HG03520 (cell line): ENCODE measurements around the gene HPD.
"Not testable (repeated sequence)": the region's sequence is repeated elsewhere in the genome, so short reads cannot be mapped to it uniquely, and the experiment has no call there.

Source experiments
- ATAC-seq: cut with Tn5 transposase; IDR thresholded peaks from one replicate; pipeline ENCODE4 v1.9.1; 2021; ENCODE audit warnings: mild to moderate bottlenecking, moderate library complexity; ENCODE audit not compliant: unreplicated experiment

The HPD gene

DNA sequence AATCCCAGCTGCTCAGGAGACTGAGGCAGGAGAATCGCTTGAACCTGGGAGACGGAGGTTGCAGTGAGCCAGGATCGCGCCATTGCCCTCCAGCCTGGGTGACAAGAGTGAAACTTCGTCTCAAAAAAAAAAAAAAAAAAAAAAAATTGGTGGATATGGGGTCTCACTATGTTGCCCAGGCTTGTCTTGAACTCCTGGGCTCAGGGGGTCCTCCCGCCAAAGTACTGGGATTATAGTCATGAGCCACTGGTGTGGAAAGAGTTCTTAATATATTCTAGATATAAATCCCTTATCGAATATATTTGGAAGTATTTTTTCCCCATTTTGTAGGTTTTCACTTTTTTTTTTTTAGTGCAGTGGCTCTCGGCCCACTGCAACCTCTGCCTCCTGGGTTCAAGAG is 10.6 kb upstream of the HPD start:
- ATAC-seq: not testable (repeated sequence)

DNA sequence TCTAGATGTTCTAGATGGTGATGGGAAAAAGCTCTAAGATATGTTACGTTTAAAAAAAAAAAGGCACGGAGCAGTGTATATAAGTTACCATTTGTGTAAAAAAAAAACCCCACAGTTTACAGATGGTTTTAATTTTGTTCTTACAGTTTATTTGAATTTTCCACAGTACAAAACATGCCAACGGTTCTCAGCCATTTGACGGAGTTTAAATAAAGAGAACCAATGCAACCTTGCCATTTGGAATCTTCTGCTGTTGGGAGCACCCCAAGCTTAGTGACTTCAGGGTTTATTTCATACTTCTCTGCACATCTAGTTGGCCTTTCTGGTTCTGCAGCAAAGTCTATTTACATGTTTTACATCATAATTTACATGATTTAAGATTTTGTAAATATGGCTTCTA is 7.7 kb upstream of the HPD start:
- ATAC-seq: no peak

DNA sequence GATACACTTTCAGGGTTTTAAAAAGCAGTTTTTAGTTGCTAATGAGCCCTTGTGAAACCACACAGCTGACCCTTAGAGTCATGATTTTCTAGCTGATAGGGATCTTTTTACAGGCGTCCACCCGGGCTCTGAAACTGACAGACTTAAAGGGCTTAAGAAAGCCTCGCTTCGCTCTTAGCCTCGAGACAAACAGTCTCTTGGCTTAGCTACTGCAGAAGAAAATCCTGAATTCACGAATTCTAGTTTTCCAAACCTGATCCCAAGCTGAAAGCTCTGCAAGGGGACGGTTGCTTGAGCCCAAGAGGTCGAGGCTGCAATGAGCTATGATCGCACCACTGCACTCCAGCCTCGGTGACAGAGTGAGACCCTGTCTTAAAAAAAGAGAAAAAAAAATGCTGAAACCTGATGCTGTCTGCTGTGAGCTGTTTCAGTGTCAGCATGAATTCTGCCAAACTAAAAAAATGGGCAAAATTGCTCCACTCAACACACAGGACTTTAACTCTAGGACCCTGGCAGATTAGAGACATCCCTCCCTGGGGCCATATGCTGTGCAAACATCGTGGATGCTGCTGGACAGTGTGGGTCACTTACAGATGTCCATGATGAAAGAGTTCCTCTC is 3.1 kb upstream of the HPD start:
- ATAC-seq: no peak

DNA sequence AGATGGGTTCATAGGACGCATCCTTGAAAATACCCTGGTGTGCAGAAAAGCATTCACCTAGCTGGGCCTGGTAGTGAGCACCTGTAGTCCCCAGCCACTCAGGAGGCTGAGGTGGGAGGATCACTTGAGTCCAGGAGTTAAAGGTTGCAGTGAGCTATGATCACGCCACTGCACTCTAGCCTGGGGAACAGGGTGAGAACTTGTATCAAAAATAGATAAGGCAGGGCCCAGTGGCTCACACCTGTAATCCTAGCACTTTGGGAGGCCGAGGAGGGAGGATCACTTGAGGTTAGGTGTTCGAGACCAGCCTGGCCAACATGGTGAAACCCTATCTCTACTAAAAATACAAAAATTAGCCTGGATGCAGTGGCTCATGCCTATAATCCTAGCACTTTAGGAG is 2.0 kb upstream of the HPD start:
- ATAC-seq: not testable (repeated sequence)

DNA sequence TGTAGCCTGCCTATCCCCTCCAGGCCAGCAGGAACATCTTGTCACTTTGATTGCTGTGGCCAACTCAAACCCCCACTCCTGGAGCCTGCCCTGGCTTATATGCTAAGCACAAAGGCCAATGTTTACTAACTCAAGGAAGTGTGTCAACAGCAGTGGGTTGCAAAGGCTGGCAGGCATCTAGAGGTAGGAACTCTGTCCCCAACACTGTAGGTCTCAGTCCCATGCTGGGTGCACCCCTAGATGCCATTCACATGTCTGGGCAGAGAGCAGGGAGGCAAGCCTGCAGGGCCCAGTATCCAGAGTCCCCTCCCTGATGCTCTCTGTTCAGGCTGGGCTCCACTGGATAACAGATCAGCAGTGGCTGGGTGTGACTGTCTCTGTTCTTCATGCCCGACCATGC is 1.6 kb upstream of the HPD start:
- no peak for ATAC-seq

DNA sequence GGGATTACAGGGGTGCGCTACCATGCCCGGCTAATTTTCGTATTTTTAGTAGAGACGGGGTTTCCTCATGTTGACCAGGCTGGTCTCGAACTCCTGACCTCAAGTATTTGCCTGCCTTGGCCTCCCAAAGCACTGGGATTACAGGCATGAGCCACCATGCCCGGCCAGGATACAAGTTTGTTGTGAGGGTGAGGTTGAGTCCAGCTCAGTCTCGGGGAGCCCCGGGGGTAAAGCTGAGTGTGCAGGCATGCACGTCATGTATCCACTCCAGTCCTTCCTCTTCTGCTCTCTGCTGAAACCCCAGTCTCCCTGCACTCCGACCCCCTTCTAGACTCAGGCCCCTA is 369 bp downstream of the HPD start:
- ATAC-seq: no peak

DNA sequence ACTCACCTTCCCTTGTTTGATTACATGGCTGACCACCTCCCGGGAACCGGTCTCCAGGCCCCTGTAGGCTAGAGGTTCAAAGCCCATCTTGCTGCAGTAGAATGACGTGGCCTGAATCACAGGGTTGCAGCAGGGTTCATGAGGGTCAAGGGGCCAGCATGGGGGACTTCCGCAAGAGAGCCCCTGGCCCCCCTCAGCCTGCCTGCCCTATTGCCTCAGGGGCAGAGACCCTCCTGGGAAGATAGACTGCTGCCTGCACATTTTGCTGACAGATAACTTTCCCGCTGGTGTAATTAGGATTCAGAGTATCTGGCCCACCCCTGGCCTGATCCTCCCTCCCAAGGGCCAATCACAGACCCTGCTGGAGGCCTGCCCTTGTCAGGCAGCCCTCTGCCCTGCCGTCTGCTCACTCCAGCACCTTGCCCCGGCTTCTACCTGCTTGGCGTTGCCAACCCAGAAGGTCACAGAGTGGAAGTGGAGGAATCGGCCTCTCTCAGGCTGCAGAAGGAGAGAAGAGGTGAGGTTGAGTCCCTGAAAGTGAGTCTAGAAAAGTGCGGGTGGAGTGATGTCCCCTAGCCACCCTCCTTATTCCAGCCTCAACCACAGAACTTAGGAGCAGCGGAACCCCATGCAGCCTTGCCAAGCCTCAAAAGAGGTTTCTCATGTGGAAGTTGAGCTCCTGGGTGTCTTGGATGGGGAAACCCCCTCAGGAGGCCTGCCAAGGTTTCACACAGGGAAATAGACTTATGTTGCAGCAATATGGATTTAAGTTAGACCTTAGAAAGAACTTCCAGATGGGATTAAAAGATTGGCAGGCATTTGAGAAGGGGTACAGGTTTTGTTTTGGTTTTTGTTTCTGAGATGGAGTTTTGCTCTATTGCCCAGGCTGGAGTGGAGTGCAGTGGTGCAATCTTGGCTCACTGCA is 1.1 kb downstream of the HPD start:
- no peak for ATAC-seq

DNA sequence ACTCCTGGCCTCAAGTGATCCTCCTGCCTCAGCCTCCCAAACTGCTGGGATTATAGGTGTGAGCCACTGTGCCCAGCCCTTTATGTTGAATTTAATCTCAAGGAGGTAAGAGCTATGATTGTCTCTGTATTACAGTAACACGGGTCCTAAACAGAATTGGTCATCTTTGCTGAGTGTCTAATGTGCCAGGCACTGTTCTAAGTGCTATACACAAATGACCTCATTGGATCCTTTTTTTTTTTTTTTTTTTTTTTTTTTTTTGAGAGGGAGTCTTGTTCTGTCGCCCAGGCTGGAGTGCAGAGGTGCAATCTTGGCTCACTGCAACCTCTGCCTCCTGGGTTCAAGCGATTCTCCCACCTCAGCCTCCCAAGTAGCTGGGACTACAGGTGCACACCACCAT is 6.3 kb downstream of the HPD start:
- not testable (repeated sequence) for ATAC-seq

DNA sequence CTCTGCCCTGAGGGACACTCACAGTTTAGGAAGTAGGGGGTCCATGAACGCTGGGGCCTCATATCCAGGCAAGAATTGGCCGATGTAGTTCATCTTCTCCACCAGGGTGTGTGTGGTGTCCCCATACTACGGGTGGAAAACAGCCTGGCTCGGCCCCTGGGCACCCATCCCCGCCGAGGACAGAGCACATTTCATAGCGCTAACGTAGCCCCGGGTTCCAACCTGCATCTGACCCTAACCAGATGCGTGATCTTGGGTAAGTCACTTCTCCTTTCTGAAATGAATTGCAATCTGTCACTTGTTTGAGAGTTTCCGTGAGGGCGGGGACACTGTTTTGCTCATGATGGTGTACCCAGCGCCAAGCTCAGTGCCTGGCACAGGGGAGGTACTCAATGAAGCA is 9.0 kb downstream of the HPD start:
- no peak for ATAC-seq

DNA sequence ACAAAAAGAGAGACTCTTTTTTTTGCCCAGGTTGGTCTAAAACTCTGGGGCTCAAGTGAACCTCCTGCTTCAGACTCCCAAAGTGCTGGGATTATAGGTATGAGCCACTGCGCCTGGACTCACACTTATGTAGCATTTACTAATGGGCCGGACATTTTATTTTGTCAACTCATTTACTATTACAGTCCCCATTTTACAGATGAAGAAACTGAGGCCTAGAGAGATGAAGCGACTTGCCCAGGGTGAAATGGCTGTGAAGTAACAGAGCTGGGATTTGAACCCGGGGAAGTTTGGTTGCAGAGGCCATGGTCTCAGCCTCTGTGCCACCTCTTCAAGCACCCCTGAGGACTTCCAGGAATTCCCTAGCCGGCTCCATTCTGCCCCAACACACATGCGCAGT is 9.4 kb downstream of the HPD start:
- no peak for ATAC-seq

DNA sequence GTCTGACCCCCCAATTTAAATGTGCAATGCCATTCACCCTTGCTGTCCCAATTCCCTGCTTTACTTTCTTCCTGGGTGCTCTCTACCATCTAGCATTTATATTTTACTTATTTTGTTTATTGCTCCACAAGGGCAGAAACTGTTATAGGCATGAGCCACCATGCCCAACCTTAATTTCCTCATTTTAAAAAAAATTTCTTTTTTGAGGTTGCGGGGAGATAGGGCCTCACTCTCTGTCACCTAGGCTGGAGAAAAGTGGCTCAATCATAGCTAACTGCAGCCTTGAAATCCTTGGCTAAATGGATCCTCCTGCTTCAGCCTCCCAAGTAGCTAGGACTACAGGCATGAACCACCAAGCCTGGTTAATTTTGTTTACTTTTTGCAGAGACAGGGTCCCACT is 13.0 kb downstream of the HPD start:
- no peak for ATAC-seq

DNA sequence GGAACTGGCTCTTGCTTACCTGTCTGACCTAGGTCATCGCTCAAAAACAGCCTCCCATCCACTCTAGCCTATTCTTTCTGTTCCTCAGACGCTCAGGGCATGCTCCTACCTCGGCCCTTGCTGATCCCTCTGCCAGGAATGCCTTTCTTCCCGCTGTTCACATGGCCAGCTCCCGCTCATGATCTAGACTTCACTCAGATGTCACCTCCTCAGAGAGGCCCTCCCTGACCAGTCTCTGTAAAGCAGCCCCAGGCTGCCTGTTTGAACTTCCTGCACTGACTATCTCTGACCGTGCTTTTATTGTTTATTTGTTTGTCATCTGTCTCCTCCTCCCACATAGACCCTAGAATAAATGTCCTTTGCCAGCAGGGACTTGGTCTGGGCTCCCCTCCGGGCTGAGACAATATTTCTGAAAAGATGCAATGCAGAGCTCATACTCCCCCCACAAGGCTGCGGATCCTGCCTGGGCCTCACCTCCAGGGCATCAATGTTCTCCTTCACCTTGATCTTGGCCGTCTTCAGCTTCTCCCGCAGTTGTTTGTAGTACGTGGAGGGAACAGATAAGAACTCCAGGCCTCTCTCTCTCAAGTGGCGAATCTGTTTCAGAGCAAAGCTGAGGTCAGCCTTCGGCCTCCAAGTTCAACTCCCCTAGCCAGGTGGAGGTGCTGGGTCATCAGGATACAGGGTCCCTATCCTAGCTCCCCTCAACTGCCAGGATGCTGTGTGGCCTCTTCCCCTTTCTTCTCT is 15.2 kb downstream of the HPD start:
- no peak for ATAC-seq

DNA sequence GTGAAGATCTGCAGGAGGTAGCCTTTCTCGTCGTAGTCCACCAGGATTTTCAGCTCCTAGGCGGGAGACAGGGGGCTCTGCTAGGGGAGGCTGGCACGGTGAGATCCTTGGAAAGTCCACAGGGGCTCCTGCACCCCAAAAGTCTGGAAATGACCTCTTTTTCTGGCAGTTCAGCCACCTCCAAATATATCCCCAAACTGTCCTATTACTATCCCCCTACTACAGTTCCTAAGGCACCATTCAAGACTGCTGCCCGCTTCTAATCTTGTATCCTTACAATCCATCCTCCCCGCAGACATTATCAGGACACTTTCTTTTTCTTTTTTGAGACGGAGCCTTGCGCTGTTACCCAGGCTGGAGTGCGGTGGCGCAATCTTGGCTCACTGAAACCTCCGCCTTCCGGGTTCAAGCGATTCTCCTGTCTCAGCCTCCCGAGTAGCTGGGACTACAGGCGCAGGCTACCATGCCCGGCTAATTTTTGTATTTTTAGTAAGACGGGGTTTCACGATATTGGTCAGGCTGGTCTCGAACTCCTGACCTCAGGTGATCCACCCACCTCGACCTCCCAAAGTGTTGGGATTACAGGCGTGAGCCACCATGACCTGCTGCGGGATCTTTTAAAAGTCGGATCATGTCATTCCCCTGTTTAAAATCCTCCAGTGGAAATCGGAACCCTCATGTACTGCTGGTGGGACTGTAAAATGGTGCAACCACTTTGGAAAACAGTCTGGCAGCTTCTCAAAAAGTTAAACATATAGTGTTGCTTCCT is 18.5 kb downstream of the HPD start:
- no peak for ATAC-seq

DNA sequence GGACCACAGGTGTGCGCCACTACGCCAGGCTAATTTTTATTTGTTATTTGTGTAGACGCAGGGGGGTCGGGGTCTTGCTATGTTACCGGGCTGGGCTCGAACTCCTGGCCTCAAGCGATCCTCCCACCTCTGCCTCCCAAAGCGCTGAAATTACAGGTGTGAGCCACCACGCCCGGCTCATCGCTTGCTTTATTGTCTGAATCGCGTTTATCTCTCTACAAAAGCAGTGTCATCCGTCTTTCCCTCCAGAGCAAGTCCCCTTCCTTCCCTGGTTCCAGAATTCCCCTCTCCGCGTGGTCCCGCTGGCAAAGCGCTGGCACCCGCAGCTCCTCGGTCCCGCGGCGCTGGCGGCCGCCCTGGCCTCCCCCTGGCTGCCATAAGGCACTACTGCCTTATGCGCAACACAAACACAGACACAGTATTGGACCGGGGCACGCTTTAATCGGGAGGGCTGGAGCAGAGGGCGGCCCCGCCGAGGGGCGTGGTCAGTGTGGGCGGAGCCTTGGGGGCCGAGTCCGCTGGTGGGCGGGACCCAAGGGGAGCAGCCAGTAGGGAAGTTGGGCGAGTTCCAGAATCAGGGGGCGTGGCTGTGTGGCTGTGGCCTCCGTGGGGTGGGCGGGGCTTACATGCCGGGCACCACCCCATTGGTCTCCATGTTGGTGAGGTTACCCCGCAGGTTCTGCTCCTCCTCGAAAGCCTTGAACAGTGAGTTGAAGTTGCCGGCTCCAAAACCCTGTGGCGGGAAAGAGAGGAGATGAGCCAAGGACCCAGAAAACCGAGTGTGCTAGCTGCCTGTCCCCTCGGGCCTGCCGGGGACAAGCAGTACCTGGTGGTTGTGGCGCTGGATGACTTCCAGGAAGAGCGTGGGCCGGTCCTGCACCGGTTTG is 19.3 kb downstream of the HPD start:
- peak; percentile 87 for ATAC-seq

DNA sequence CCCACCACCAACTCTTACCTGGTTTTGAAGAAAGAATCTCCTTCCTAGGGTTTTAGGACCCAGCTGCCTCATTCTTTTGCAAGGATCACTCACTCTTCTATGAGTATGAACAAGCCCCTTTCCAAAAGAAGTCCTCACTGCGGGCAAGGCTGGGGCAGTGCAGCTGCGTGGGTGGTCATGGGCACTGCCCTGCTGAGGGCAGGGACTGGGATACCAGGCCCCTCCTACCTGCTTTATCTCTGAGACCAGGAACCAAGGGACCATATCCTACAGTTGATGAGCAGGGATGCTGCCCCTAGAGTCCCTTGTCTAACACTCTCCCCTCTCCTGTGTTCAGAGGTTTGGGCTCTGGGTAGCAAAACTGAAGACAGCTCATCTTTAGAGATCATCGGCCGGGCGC is 20.5 kb downstream of the HPD start:
- ATAC-seq: no peak

DNA sequence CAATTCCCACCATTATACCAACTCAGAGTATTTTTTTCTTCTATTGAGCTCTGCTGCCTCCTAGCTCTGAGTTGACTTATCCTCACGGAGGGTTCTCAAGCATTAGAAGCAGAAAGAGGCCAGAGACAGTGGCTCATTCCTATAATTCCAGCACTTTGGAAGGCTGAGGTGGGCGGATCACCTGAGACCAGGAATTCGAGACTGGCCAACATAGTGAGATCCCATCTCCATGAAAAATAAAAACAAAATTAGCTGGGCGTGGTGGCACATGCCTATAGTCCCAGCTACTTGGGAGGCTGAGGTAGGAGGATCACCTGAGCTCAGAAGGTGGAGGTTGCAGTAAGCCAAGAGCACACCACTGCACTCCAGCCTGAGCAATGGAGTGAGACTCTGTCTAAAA is 21.0 kb downstream of the HPD start:
- no peak for ATAC-seq

DNA sequence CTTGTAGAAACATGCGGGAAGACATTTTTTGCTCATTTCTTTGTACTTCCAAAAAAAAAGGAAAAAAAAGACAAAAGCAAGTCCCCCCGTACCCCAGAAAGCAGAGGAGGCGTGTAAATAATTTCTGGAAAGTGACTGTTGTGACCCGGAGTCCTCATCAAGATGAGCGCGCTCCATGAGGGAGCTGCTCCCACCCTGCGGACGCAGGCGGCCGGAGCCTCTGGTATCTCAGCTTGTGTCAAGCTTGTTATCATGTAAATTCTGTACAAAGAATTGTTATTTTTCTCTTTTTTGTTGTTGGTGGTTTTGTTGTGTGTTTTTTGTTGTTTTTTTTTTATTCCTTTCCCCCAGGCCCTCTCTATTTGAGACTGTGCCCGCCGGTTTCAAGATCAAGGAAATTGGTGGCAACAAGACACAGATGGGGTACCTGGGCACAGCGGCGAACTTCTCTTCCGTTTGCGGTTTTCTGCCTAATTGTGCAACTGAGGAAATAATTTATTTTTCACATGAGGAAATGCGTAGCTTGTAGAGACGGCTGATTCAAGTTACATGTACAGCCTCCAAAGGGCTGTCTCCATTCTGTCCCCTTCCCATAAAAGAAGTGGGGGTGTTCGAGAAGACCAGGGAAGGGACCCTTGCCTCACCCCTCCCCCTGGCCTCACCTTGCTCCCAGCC is 27.0 kb downstream of the HPD start:
- ATAC-seq: no peak

DNA sequence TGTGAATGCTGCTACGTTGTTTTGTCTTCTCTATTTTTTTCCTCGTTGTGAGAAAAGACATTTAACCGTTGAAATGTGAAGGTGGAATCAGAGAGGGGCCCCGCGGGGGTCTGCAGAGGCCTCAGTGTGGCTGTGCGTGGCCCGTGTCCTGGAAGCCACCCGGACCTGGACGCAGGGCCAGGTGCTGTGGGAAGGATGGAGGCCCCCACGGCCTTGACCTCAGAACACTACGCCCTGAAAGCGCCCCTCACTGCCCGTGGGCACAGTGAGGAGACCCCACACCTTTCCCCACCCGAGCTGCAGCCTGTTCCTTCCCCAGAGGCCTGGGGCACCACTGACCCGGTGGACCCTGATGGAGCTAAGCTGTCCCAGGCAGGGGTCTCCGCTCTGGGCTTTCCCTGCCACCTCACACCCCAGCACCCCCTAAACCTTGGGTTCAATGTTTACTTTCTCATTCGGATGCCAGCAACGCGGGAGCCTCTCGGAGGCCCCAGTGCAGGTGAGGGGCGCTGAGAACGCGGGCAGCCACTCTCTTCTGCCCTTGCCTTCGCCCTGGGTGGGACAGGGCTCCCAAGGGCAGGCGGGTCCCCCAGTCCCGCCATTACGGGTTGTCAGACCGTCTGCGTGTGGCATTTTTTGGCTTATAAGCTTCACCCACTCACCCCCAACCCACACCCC is 27.9 kb downstream of the HPD start:
- ATAC-seq: no peak

DNA sequence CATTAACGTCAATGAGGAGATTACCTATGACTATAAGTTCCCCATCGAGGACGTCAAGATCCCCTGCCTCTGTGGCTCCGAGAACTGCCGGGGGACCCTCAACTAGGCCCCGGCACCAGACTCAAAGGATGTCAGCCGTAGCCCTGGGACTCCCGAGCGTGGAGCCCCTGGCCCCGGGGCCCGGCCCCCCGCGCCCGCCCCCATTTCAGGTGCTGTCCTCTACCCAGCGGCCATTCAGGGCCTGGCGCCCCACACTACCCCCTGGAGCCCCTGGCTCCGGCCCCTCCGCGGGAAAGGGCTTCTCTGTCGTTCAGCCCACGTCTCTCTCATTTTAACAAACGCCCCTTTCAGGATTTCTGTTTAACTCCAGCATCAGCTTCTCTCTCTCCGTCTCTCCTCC is 28.5 kb downstream of the HPD start:
- no peak for ATAC-seq
